Breast epithelium (tissue), 3 donors: ENCODE data around the gene MICA.
"Not testable (repeated sequence)": the region's sequence is repeated elsewhere in the genome, so short reads cannot be mapped to it uniquely, and the experiment has no call there.

Source experiments
- CTCF ChIP-seq, 3 donors: fragments of 450-650 bp; IDR thresholded peaks; one replicate each; pipeline ENCODE4 v1.5.1; 2016 to 2017; ENCODE audit warnings: antibody characterized with exemption in 3 of 3, mild to moderate bottlenecking in 3 of 3, moderate library complexity in 3 of 3
- POLR2AphosphoS5 ChIP-seq, 3 donors: sonication (generic); formaldehyde crosslinking; IDR thresholded peaks; one replicate each; pipeline ENCODE4 v1.6.1; 2017; ENCODE audit warnings: antibody characterized with exemption in 3 of 3

- TF ChIP-seq CTCF, POLR2AphosphoS5 (IDR thresholded peaks at IDR 0.05): not testable (repeated sequence)
Observed at GRCh38 chr6:31374118-31374517, 29.3 kb upstream of the MICA start.
